OCI-LY1 (cell line): ENCODE measurements around the gene RNMT.

Experiments
- H2AFZ ChIP-seq: fragments of 200-600 bp; sonication (generic), shearing (Covaris generic); 2 replicates; pipeline ENCODE4 v1.6.0; 2014; ENCODE audit warnings: antibody characterized with exemption, mild to moderate bottlenecking, low read length
- H3F3A ChIP-seq: fragments of 200-600 bp; sonication (generic), shearing (Covaris generic); 2 replicates; pipeline ENCODE4 v1.6.0; 2014; ENCODE audit warnings: mild to moderate bottlenecking, antibody characterized with exemption, low read length, moderate library complexity; ENCODE audit not compliant: insufficient read depth
- H3K27ac ChIP-seq: fragments of 200-600 bp; sonication (generic); 2 replicates; pipeline ENCODE4 v1.5.1; 2014; ENCODE audit warnings: low read length, mixed run types, mild to moderate bottlenecking, low read depth; ENCODE audit not compliant: poor library complexity, severe bottlenecking
- H3K27me3 ChIP-seq: fragments of 200-600 bp; sonication (generic); 2 replicates; pipeline ENCODE4 v1.6.0; 2014; ENCODE audit warnings: antibody characterized with exemption, mild to moderate bottlenecking, low read length, moderate library complexity; ENCODE audit not compliant: insufficient read depth
- H3K36me3 ChIP-seq: fragments of 200-600 bp; sonication (generic); 2 replicates; pipeline ENCODE4 v1.6.1; 2014; ENCODE audit warnings: mild to moderate bottlenecking, antibody characterized with exemption, low read length, moderate library complexity, mixed read lengths; ENCODE audit not compliant: insufficient read depth
- H3K4me1 ChIP-seq: fragments of 200-600 bp; sonication (generic); 2 replicates; pipeline ENCODE4 v1.5.1; 2014; ENCODE audit warnings: mild to moderate bottlenecking, low read length, moderate library complexity; ENCODE audit not compliant: insufficient read depth, severe bottlenecking
- H3K4me2 ChIP-seq: fragments of 200-600 bp; sonication (generic), shearing (Covaris generic); 2 replicates; pipeline ENCODE4 v1.6.1; 2014; ENCODE audit warnings: low read length
- H3K4me3 ChIP-seq: fragments of 200-600 bp; sonication (generic); 2 replicates; pipeline ENCODE4 v1.5.1; 2014; ENCODE audit warnings: low read length, low read depth, mild to moderate bottlenecking, mixed read lengths; ENCODE audit not compliant: poor library complexity, severe bottlenecking
- H3K79me2 ChIP-seq: fragments of 200-600 bp; shearing (Covaris generic); 2 replicates; pipeline ENCODE4 v1.6.1; 2016; ENCODE audit warnings: mixed run types, low read length, mixed read lengths; ENCODE audit not compliant: insufficient read depth
- H3K9ac ChIP-seq: fragments of 200-600 bp; sonication (generic), shearing (Covaris generic); 2 replicates; pipeline ENCODE4 v1.6.1; 2014; ENCODE audit warnings: mild to moderate bottlenecking, low read length, mixed read lengths
- H3K9me2 ChIP-seq: fragments of 200-600 bp; sonication (generic), shearing (Covaris generic); 2 replicates; pipeline ENCODE4 v1.6.1; 2014; ENCODE audit warnings: low read depth, mild to moderate bottlenecking, low read length, mixed read lengths
- H3K9me3 ChIP-seq: fragments of 200-600 bp; shearing (Covaris generic); 2 replicates; pipeline ENCODE4 v1.6.1; 2014; ENCODE audit warnings: low read length, mixed read lengths
- H4K20me1 ChIP-seq: fragments of 200-600 bp; sonication (generic), shearing (Covaris generic); 2 replicates; pipeline ENCODE4 v1.6.0; 2016; ENCODE audit warnings: mild to moderate bottlenecking, low read length; ENCODE audit not compliant: insufficient read depth
- EZH2 ChIP-seq: fragments of 200-600 bp; sonication (generic), shearing (Covaris generic); IDR thresholded peaks from 2 replicates; pipeline ENCODE4 v1.8.0; 2017; ENCODE audit warnings: borderline replicate concordance, mixed run types, mild to moderate bottlenecking, antibody characterized with exemption, low read length, moderate library complexity, mixed read lengths
- TF ChIP-seq, protein P1 (sequence below): fragments of 200-600 bp; sonication (generic), shearing (Covaris generic); IDR thresholded peaks from 2 replicates; pipeline ENCODE4 v1.5.1; 2017; ENCODE audit warnings: mild to moderate bottlenecking, antibody characterized with exemption, low read length, moderate library complexity, mixed read lengths

RNMT gene

GRCh38 chr18:13800505-13801259 is 74.2 kb downstream of the RNMT start:
- H3K27ac ChIP-seq: no peak overlapping the region
- no peaks in the 10 kb centered on the region for H3K79me2 ChIP-seq
- H3K27me3 ChIP-seq: peaks cover 18% of the 10 kb centered on the region
- no peaks in the 10 kb centered on the region for H4K20me1 ChIP-seq
- no peak for TF ChIP-seq EZH2
- TF ChIP-seq, protein P1, sequence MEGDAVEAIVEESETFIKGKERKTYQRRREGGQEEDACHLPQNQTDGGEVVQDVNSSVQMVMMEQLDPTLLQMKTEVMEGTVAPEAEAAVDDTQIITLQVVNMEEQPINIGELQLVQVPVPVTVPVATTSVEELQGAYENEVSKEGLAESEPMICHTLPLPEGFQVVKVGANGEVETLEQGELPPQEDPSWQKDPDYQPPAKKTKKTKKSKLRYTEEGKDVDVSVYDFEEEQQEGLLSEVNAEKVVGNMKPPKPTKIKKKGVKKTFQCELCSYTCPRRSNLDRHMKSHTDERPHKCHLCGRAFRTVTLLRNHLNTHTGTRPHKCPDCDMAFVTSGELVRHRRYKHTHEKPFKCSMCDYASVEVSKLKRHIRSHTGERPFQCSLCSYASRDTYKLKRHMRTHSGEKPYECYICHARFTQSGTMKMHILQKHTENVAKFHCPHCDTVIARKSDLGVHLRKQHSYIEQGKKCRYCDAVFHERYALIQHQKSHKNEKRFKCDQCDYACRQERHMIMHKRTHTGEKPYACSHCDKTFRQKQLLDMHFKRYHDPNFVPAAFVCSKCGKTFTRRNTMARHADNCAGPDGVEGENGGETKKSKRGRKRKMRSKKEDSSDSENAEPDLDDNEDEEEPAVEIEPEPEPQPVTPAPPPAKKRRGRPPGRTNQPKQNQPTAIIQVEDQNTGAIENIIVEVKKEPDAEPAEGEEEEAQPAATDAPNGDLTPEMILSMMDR: peak; percentile 30; the same call in 1 of the 2 replicates
- H3K36me3 ChIP-seq: no peaks in the 10 kb centered on the region
- no peak overlapping the region for H3K4me2 ChIP-seq
- no peaks in the 10 kb centered on the region for H3F3A ChIP-seq
- H2AFZ ChIP-seq: no peak overlapping the region
- no peaks in the 10 kb centered on the region for H3K9me3 ChIP-seq
- H3K4me1 ChIP-seq: no peaks in the 10 kb centered on the region
- no peak overlapping the region for H3K4me3 ChIP-seq
- H3K9ac ChIP-seq: no peak overlapping the region
- H3K9me2 ChIP-seq: no peaks in the 10 kb centered on the region

GRCh38 chr18:13801260-13801601 is 74.8 kb downstream of the RNMT start:
- Histone ChIP-seq H3K4me3 (no peak overlapping the region), H3K9me3 (no peaks in the 10 kb centered on the region), H3K36me3 (no peaks in the 10 kb centered on the region), H3K4me1 (no peaks in the 10 kb centered on the region), H3K9me2 (no peaks in the 10 kb centered on the region), H3F3A (no peaks in the 10 kb centered on the region), H3K79me2 (no peaks in the 10 kb centered on the region), H3K27ac (no peak overlapping the region), H2AFZ (no peak overlapping the region), H3K27me3 (peaks cover 18% of the 10 kb centered on the region), H4K20me1 (no peaks in the 10 kb centered on the region), H3K9ac (no peak overlapping the region), H3K4me2 (no peak overlapping the region)
- no peak for TF ChIP-seq EZH2
- TF ChIP-seq, protein P1: no peak; the same call in 1 of the 2 replicates

- Histone ChIP-seq H3K27me3 (peaks cover 18% of the 10 kb centered on the region), H3F3A (no peaks in the 10 kb centered on the region), H3K27ac (no peak overlapping the region), H3K79me2 (no peaks in the 10 kb centered on the region), H3K9ac (no peak overlapping the region), H2AFZ (no peak overlapping the region), H3K36me3 (no peaks in the 10 kb centered on the region), H3K4me1 (no peaks in the 10 kb centered on the region), H3K4me2 (no peak overlapping the region), H3K4me3 (no peak overlapping the region), H4K20me1 (no peaks in the 10 kb centered on the region), H3K9me3 (no peaks in the 10 kb centered on the region), H3K9me2 (no peaks in the 10 kb centered on the region)
- TF ChIP-seq, protein P1: no peak
- TF ChIP-seq EZH2: no peak
These were observed 77.8 kb downstream of the RNMT start for GRCh38 chr18:13804305-13804704.
